ENCODE measurements around the gene TOR1A. TPM values are rescaled to one million over a fixed set of nuclear protein-coding genes. Genes with fewer than 3 reads are reported as not detected.
"Not testable (repeated sequence)": the region's sequence is repeated elsewhere in the genome, so short reads cannot be mapped to it uniquely, and the experiment has no call there.

Gene TOR1A
- total RNA-seq, 1 donor from 2014 or later: 21.6 TPM

DNA sequence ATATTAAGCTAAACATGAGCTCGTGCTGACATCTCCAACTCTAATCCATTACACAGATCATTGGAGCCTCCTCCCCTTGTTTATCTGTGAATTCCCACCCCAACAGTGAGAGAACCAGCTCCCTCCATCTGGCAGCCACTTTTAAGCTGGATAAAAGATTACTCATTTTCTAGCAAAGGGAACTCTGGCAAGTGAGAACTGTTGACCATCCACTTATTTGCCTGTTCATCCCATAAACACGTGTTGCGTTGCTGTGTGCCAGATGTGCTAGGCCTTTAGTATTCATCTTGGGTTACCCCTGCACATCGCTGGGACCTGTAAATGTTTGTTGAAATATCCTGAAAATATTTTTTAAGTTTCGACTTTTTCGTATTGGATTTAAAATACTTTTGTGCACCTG is 2.4 kb upstream of the TOR1A start:
- FAIRE-seq (no peak), DNase-seq (ENCODE audit: low spot score in 2 of 2) (no peak)

DNA sequence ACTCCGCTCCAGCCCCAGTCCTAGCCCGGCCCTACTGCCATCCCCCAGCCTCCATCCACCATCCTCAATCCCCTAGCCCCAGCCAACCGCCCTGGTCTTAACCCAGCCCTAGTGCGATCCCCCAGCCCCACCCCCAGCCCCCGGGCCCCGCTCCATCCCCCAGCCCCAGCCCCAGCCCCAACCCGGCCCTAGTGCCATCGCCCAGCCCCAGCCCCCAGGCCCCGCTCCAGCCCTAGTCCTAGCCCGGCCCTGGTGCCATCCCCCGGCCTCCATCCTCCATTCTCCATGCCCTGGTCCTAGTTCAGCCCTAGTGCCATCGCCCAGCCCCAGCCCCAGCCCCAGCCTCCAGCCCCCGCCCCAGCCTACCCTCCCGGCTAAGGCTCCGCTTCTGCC is 398 bp downstream of the TOR1A start:
- FAIRE-seq: no peak
- no peak for DNase-seq (ENCODE audit: low spot score in 2 of 2)

DNA sequence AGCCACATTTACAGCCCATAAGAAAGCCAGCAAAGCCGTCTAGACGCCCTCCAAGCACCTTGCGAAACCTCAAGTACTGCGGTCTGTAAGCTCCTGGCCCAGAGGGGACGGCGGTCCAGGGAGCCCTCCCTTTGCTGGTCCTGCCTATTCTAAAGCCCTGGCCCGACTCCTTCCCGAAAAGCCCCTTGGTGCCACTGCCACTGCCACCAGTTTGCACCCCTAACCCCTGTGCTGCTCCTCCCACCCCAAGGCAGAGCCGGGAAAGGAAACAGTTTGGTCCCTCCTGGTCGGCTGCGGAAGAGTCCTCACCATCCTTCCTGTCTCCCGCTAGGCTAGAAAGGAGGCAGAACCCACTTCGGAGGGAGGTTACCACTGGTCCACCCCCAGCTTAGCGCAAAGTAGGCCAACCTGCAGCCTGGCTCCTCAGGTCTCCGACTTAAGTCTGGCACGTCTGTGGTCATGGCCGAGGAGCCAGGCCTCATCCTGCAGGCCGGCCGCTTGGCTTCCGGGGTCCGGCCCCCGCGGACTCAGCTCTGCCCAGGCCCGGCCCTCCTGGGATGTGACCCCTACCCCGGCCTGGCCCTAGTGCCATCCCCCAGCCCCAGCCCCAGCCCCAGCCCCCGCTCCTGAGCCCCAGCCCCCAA is 916 bp downstream of the TOR1A start:
- no peak for FAIRE-seq
- DNase-seq (ENCODE audit: low spot score in 2 of 2): no peak

DNA sequence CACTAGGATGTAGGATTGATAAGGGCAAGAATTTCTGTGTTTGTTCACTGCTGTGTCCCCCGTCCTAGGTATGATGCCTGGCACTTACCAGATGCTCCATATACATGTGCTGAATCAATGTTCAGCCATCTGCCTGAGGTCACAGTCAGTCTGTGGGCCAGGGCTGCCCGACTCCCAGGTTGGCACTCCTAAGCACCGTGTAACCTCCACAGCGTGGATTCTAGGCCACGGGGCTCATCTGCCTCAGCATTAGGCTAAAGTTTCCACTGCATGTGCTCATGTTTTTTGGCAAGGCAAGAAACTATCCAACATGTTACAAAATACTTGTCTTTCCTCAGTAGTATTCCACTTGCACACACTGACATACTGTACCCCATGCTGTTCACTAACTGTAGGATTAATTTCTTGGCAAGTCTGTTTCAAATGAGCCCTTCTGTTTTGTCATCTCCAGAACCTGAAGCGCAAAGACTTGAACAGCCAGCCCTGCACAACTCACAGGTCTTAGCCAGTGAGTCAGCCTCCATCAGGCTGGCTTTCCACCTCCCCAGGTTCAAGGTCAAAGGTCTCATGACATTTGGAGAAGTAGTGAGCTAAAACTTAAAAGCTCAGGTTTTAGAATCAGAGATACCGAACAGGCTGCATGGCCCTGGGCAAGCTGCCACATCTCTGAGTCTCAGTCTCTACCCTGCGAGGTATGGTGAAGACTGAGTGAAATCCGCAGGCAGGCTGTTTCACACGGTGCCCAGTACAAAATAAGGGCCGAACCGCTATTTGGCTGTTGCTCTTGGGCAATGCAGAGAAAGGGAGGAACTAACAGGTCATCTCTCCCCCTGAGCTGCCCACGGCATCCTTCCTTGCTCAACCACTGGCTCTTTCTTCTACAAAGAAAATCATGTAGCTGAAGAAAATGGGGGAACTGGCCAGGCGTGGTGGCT is 7.2 kb downstream of the TOR1A start:
- no peak for DNase-seq (ENCODE audit: low spot score in 2 of 2)
- no peak for FAIRE-seq

DNA sequence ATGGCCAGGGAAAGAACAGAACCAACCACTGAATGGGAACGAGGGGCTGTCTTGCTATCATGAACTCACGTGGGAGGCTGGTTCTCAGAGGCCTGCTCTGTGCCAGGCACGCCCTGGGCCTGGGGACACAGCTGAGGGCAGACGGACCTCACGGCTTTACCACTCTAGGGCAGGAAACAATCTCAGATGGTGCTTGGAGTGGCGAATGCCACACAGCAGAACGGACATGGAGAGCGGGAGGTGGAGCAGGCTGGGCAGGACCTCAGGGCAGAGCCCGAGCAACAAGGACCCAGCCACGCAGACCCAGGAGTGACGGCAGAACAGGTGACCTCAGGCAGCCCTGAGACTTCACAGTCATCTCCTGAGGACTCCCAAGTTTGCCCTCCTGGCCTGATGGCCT is 8.7 kb downstream of the TOR1A start:
- FAIRE-seq (no peak), DNase-seq (ENCODE audit: low spot score in 2 of 2) (no peak)

DNA sequence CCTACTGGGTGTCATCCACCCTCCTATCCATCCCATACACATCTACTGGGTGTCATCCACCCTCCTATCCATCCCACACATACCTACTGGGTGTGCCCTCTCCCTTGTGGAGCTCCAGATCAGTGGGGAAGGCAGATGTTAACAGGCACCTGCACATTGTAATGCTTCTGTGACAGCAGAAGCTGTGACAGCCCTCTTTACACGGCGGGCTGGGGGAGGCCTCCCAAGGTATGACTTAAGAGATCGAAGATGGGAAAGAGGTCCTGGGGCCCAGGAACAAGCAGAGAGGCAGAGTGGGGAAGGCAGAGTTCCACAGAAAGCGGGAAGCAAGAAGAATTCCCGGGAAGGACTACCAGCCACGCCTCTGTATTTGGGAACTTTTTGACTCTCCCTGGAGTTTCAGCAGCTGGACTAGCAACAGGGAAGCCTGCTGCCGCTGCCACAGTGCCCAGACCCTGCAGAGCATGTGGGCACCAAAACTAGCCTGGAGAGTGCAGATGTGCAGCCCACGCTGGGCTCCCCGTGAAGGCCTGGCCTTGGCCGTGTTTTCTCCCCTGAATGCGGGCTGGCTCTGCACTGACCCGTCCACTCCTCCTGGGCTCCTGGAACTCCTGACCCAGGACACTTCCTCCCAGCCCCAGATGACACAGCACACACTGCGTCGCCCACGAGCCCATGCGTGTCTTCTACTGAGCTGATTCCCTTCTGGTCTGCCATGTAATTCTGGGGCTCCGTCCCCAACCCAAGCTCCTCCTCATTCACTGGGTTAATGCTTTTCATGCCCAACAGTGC is 9.3 kb downstream of the TOR1A start:
- FAIRE-seq (no peak), DNase-seq (ENCODE audit: low spot score in 2 of 2) (no peak)

DNA sequence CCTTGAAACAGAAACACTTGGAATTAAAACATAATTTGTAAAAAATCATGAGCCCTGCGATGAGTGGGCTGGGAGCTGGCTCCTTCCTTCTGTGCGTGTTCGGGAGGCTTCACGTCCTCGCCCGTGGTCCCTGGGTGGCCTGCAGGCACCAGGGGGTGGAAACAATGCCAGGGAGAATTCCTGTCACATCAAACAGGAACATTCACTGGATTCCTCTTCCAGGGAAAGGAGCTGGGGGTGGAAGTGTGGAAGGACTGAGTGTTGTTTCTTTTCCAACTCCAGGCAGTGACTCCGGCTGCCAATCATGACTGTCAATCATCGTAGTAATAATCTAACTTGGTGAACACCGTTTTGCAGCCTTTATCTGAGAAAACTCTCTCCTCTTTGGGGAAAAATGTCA is 10.3 kb downstream of the TOR1A start:
- no peak for FAIRE-seq
- no peak for DNase-seq (ENCODE audit: low spot score in 2 of 2)

DNA sequence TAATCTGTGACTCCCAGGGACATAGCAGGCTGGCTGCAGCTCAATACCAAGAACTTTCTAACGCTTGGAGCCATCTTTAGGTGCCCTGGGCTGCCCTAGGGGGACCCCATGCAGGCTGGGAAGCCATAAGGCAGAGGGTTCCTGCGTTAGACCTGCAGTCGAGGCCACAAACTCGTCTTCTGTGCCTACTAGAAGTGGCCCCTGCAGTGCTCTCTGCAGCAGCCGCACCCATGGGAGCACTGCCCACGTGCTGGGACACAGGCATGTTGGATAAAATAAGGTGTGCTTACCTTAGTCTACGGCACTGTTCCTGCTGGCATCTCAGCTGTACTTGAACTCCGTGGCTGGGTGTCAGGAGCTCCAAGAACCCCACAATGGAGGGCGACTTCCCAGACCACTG is 11.6 kb downstream of the TOR1A start:
- FAIRE-seq: no peak
- no peak for DNase-seq (ENCODE audit: low spot score in 2 of 2)

DNA sequence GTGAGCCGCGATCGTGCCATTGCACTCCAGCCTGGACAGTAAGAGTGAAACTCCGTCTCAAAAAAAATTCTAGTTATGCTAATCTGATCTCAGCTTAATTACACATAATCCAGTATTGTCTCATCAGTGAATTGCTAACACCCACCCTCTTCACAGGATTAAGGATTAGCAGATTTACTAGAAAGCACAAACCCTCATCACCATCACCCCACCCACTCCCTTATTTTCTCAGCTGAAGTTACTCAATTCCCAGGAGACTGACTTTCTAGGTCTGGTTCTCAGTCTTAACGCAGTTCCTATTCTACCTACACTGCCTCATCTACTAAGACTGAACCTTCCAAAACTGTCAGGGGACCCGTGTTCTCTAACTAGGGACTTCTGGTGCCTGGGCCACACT is 12.0 kb downstream of the TOR1A start:
- DNase-seq (ENCODE audit: low spot score in 2 of 2) (no peak), FAIRE-seq (no peak)

DNA sequence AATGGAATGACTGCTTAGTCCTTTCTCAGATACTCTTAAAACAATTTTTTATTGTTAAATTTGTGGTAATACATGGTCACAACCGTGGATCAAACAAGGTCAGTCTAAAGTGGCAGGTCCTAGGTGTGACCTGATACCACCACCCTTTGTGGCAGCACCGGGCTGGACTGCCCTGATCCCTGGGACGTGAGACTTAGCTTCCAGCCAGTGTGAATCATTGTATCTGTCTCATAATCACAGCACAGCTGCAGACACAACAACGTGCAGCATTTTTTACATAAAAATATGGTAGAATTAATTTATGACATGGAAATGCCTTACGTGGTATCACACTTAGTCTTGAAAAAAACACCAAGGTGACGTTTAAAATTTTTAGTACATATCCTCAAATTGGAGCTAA is 13.1 kb downstream of the TOR1A start:
- no peak for FAIRE-seq
- no peak for DNase-seq (ENCODE audit: low spot score in 2 of 2)

DNA sequence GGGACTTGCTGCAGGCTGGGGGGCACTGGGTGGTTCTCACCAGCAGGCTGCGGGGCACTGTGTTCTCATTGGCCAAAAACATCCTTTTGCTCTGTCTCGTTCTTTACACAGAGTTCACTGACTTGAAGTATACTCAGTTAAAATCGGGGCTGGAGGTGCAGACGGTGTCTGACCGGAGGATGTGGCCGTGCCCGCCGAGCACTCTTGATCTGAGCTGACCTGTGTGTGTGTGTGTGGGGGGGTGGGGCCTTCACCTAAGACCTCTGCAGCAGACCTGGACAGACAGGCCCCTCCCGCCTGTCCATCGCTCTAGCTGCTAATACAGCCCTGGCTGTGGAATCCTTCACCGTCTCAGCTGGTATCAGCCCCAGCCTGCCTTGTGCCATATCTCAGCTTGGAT is 13.8 kb downstream of the TOR1A start:
- FAIRE-seq: no peak
- no peak for DNase-seq (ENCODE audit: low spot score in 2 of 2)

DNA sequence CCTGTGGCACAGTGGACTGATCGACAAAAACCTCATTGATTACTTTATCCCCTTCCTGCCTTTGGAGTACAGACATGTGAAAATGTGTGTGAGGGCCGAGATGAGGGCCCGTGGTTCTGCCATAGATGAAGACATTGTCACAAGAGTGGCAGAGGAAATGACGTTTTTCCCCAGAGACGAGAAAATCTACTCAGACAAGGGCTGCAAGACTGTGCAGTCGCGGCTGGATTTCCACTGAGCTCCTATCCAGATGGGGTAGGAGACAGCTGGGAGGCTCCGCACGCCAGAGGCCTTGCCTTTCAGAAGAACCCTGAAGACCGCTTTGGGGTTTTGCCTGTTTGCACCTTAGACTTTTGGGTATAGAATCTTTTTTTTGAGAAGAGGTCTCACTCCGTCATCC is 14.6 kb downstream of the TOR1A start:
- DNase-seq (ENCODE audit: low spot score in 2 of 2) (no peak), FAIRE-seq (no peak)

DNA sequence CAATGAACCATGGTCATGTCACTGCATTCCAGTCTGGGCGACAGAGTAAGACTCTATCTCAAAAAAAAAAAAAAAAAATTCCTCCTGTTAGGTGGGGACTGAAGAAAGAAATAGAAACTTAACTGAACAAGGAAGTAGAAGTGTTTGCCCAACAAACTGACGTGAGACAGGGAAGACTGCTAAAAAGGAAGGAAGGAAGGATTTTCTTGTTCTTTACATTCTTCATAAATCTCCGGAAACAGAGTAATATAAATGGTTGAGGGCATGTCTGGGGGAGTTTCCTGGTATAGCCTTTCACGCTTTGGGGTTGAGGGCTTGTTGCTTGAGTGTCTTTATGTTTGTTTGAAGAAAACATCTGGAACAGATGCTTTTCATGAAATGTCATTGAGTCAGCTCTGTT is 17.9 kb downstream of the TOR1A start:
- FAIRE-seq: no peak

DNA sequence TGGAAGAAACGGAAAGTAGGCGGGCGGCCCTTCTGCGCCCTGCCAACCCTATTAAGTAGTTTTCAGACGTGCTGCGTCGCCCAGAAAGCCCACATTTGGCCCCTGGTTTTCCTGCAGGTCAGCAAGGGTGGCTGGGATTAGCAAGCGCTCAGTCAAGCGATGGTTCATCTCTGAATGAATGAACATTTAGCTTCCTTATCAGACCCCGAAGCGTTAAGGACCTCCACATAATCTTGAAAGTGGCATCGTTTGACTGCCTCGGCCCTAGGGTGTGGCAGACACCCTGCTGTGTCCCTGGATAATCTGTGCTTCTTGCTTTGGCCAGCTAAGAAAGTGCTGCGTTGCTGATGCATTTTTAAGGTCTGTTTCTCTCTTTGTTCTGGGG is 20.3 kb downstream of the TOR1A start:
- DNase-seq (ENCODE audit: low spot score in 2 of 2) (no peak), FAIRE-seq (no peak)

More for the DNA sequence above, 17.9 kb downstream of the TOR1A start:
- DNase-seq (ENCODE audit: low spot score in 2 of 2): no peak

DNA sequence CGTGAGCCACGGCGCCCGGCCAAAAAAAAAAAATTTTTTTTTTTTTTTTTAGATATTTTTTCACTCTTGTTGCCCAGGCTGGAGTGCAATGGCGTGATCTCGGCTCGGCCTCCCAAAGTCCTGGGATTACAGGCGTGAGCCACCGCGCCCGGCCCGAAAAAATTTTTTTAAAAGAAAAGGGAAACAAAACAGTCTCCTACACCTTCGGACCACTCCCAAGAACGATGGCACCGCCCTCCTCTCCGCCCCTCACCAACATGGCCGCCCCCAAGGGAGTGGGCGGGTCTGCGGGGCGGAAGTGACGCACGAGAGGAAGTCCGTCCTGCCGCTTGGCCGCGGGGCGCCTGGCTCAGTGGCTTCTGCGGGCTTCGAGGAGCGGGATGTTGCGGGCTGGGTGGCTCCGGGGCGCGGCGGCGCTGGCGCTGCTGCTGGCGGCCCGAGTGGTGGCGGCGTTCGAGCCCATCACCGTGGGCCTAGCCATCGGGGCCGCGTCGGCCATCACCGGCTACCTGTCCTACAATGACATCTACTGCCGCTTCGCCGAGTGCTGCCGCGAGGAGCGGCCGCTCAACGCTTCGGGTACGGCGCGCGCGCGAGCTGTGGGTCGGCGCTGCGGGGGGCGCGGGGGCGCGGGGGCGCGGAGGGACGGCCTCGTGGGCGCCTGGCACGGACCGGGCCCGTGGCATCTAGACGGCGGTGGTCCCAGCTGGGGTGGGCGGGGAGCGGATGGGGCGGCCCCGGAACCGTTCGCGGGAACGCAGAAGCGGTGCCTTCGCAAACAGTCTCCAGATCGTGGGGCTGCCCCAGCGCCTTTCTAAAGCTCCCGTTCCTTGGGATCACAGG is 20.9 kb downstream of the TOR1A start, which contains the start of gene TOR1B:
Gene TOR1B, plus strand, starts transcription at position 352 of the 843 bp plus-strand sequence. Its CDS starts 29 bp downstream, at position 381.
- peak; percentile 91 to 93 for DNase-seq (ENCODE audit: low spot score in 2 of 2)
- no peak for FAIRE-seq

DNA sequence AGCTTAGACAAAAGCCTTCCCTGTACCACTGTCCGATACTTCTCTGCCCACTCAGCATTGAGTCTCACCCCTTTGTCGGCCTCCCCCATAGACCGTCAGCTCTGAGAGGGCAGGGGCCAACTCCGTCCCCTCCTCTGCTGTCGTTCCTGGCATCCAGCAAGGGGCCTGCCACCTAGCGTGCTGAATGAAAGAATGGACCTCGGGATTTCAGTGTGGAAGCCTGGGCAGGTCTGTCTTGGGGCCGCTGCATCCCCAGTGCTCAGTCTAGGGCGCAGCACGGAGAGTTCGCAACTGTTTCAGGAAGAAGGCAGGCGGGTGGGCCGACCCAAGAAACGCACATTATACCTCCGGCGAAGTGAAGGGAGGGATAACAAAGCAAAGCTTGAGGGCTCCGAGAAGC is 22.4 kb downstream of the TOR1A start:
- DNase-seq (ENCODE audit: low spot score in 2 of 2) (no peak), FAIRE-seq (no peak)

DNA sequence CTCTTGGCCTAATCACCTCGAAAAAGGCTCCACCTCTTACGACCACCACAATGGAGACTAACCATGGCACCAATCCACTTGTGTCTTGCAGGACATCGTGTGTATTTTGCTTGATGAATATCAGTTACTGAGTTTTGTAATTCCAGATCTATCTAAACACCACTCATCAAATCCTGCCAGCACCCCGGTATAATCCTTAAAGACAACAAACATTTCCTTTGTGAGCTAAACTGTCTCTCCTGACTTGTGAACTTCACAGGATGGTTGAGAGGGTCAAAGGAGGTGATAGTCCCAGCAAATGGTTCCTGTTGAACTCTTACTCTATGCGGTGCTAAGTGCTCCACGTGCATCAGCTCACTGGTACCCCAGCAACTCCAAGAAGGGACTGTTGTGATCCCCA is 25.0 kb downstream of the TOR1A start:
- DNase-seq (ENCODE audit: low spot score in 2 of 2) (no peak), FAIRE-seq (no peak)

DNA sequence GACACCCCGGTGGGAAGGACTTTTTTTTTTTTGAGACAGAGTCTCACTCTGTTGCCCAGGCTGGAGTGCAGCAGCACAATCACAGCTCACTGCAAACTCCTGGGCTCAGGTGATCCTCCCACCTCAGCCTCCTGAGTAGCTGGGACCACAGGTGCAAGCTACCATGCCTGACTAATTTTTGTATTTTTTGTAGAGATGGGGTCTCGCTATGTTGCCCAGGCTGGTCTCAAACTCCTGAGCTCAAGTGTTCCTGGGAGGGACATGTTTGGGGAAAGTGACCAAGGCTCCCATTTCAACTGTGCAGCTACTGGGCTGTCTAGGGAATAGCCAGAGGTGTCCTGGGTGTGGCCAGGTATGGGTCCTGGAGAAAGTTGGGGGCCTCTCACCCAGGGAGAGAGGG is 27.9 kb downstream of the TOR1A start:
- DNase-seq (ENCODE audit: low spot score in 2 of 2); FAIRE-seq: not testable (repeated sequence)

DNA sequence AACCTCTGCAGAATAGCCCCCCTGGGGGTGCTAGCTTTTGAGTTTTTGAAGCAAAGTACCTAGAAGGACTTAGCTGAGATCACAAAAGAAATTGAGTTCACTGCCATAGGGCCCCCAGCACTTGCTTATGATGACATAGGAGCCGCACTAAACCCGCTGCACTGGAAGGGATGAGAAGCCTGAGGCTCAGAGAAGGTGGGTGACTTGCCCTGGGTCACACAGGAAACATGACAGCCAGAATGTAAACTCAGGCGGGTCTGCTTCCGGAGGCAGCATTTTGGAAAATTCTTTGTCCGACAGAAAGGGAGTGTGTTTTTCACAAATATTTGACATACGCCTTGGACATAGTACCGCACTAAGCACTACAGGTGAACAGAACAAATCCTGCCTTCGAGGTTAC is 29.4 kb downstream of the TOR1A start:
- no peak for FAIRE-seq

DNA sequence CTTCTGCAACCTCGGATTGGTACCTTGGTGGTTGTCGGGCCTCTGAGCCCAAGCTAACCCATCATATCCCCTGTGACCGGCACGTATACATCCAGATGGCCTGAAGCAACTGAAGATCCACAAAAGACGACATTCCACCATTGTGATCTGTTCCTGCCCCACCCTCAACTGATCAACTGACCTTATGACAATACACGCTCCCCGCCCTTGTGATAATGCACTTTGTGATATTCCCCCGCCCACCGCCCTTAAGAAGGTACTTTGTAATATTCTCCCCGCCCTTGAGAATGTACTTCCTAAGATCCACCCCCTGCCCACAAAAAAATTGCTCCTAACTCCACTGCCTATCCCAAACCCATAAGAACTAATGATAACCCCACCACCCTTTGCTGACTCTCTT is 37.5 kb downstream of the TOR1A start:
- DNase-seq (ENCODE audit: low spot score in 2 of 2) (no peak), FAIRE-seq (no peak)

More for the DNA sequence above, 29.4 kb downstream of the TOR1A start:
- DNase-seq (ENCODE audit: low spot score in 2 of 2): no peak
